Ovary (tissue), 3 donors: ENCODE data around the gene NKX1-1.

Experiments used
- EP300 ChIP-seq: sonication (generic); formaldehyde crosslinking; IDR thresholded peaks from one replicate; pipeline ENCODE4 v1.6.1; 2017; ENCODE audit warnings: antibody characterized with exemption
- POLR2A ChIP-seq: fragments of 450-650 bp; IDR thresholded peaks from one replicate; pipeline ENCODE4 v1.6.1; 2017; ENCODE audit warnings: antibody characterized with exemption, mild to moderate bottlenecking, moderate library complexity
- TF ChIP-seq, protein P1 (sequence below), 3 donors: fragments of 450-650 bp in 2 of 3; fragments of 200-600 bp in 1 of 3; IDR thresholded peaks; one replicate each; pipeline versions ENCODE4 v1.5.1 to v1.8.0; 2016 to 2022; ENCODE audit warnings: antibody characterized with exemption in 3 of 3, mild to moderate bottlenecking in 1 of 3
- donor health status: DM: no; HTN: no; CAD: no.

DNA sequence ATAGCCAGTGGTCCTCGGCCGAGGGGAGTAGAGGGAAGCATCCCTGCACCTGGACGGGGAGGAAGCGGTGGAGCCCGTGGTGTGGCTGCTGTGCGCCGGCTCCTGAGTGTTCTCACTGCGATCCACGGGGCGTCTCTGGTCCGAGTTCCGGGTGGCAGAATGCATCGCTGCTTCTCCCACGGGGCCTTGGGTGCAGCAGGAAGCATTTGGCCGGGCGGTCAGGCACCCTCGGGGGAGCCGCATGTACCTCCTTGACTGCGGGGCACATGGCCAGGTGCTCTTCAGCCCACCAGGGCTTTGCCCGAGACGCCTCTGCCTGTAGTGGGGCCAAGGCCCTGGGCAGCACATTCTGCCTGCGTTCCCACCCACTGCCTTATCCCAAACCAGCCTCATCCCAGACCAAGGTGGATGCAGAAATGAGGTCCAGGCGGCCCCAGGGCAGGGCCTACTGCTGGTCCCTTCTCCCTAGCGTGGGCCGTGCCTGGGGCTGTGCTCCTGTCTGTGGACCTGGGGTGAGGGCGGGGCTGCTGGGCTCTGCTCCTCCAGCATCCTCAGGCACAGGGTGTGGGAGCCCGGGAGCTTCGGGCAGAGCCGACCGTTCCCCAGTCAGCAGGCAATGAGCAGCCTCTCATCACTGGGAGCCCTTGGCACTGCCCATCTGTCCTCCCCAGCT is 27.5 kb downstream of the NKX1-1 start:
- TF ChIP-seq POLR2A: no peak
- TF ChIP-seq, protein P1, sequence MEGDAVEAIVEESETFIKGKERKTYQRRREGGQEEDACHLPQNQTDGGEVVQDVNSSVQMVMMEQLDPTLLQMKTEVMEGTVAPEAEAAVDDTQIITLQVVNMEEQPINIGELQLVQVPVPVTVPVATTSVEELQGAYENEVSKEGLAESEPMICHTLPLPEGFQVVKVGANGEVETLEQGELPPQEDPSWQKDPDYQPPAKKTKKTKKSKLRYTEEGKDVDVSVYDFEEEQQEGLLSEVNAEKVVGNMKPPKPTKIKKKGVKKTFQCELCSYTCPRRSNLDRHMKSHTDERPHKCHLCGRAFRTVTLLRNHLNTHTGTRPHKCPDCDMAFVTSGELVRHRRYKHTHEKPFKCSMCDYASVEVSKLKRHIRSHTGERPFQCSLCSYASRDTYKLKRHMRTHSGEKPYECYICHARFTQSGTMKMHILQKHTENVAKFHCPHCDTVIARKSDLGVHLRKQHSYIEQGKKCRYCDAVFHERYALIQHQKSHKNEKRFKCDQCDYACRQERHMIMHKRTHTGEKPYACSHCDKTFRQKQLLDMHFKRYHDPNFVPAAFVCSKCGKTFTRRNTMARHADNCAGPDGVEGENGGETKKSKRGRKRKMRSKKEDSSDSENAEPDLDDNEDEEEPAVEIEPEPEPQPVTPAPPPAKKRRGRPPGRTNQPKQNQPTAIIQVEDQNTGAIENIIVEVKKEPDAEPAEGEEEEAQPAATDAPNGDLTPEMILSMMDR (IDR thresholded peaks at IDR 0.05): no peak
- TF ChIP-seq EP300: no peak
